ENCODE measurements around the gene FBXO21.
A peak's percentile ranks its signal among the peaks of the same experiment; 100 is the strongest.
"Not testable (repeated sequence)": the region's sequence is repeated elsewhere in the genome, so short reads cannot be mapped to it uniquely, and the experiment has no call there.

Gene FBXO21

DNA sequence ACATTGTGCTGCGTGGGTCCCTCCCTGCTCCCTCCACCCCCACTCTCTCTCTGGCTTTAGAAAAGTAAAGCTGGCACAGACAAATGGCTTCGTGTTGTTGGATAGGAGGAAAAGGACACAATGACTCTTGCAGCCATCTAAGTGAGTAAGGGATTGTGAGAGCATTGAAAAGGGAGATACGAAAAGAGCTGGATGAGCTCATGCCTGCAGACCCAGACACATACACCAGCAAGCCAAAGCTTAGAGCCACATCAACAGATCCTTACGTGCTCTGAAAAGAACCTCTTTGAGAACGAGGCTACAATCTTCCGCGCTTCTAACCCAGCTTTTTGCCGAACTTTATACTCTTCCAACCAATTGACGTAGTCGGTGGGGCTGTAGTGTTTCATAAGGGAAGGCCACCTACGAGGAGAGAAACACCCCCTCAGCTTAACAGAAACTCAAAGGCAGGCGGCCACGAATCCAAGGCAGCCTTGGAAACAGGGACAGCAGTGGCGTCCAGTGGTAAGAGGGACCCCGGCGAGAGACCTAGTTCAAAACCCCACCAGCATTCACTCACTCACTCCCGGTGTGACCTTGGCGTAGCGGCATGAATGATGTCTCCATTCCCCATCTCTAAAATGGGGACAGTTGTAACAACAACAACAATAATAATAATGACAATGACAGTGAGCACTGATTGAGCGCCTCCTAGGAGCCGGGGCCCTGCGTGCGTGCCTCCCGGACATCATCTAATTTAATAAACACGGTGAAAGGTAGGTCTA, 1.1 kb downstream of the FBXO21 start:
- peak overlapping the region; percentile 93 for H3K4me3 Mint-ChIP-seq
- H3K27ac Mint-ChIP-seq = peak overlapping the region; percentile 91
- peaks cover 17% of the 10 kb centered on the region for H3K4me1 Mint-ChIP-seq (ENCODE audit: low read depth)
- peaks cover 6% of the 10 kb centered on the region for H3K9me3 Mint-ChIP-seq
- H3K36me3 Mint-ChIP-seq (ENCODE audit: low read depth) = peaks cover 26% of the 10 kb centered on the region
- peaks cover 19% of the 10 kb centered on the region for H3K27me3 Mint-ChIP-seq (ENCODE audit: low read depth)

DNA sequence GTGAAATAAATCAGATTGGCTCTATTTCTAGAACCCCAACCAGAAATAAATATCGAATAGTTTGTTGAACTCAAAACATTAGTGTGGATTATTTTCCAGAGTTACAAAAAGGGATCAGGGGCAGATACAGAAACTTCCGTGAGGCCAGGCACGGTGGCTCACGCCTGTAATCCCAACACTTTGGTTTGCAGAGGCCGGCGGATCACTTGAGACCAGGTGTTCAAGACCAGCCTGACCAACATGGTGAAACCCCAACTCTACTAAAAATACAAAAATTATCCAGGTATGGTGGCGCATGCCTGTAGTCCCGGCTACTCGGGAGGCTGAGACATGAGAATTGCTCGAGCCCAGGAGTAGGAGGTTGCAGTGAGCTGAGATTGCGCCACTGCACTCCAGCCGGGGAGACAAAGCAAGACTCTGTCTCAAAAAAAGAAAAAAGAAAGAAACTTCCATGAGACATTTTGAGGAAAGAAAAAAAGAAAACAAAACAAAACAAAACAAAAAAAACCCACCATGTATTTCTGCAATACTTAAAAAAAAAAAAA, 2.1 kb downstream of the FBXO21 start:
- Mint-ChIP-seq H3K27me3 (ENCODE audit: low read depth) (peaks cover 12% of the 10 kb centered on the region), H3K27ac (no peak overlapping the region), H3K9me3 (peaks cover 4% of the 10 kb centered on the region), H3K4me1 (ENCODE audit: low read depth) (peaks cover 17% of the 10 kb centered on the region), H3K4me3 (peak overlapping the region; percentile 51), H3K36me3 (ENCODE audit: low read depth) (peaks cover 33% of the 10 kb centered on the region)

DNA sequence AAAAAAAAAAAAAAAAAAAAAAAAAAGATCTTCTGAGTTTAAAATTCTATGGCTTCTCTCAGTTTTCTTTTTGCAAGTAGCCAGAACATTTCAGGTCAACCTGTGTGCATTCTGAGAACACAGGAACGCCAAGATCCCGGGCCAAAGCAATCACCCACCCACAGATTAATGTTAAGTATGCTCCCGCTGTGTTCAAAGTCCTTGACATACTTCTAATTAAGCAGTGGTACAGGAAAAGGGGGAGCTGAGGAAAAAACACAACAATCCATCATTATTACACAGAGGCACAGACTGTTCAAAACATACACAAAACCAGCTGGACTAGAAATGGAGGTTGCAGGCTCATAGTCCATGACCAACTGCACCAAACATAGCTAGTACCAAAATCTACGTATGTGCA, 2.8 kb downstream of the FBXO21 start:
- Mint-ChIP-seq H3K9me3 (peaks cover 4% of the 10 kb centered on the region), H3K4me3 (no peak overlapping the region), H3K27ac (no peak overlapping the region), H3K27me3 (ENCODE audit: low read depth) (peaks cover 9% of the 10 kb centered on the region), H3K36me3 (ENCODE audit: low read depth) (peaks cover 33% of the 10 kb centered on the region), H3K4me1 (ENCODE audit: low read depth) (peaks cover 17% of the 10 kb centered on the region)

DNA sequence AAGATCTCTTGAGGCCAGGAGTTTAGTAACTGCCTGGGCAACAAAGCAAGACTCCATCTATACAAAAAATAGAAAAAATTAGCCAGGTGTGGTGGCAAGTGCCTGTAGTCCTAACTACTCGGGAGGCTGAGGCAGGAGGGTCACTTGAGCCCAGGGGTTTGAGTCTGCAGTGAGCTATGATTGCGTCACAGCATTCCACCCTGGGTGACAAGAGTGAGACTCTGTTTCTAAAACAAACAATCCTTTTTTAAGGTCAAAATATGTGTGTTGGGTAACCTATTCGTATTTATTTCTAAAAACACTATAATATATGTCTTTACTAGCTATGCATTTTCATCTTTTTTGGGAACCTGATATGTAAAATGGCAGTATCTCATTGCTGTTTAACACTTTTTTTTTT, 7.4 kb downstream of the FBXO21 start:
- Mint-ChIP-seq H3K4me3 (no peak overlapping the region), H3K27ac (no peak overlapping the region), H3K9me3 (peaks cover 13% of the 10 kb centered on the region), H3K27me3 (ENCODE audit: low read depth) (no peaks in the 10 kb centered on the region), H3K36me3 (ENCODE audit: low read depth) (peaks cover 57% of the 10 kb centered on the region), H3K4me1 (ENCODE audit: low read depth) (peaks cover 2% of the 10 kb centered on the region)

DNA sequence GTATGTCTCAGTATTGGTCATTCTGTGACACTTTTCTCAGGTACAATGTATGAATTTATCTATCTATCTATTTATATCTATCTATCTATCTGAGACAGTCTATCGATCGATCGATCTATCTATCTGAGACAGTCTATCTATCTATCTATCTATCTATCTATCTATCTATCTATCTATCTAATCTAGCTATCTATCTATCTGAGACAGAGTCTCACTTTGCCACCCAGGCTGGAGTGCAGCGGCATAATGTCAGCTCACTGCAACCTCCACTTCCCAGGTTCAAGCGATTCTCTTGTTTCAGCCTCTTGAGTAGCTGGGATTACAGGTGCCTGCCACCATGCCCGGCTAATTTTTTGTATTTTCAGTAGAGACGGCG, 8.8 kb downstream of the FBXO21 start:
- not testable (repeated sequence) for H3K27ac Mint-ChIP-seq; H3K4me3 Mint-ChIP-seq; H3K27me3 Mint-ChIP-seq (ENCODE audit: low read depth); H3K4me1 Mint-ChIP-seq (ENCODE audit: low read depth)
- peaks cover 13% of the 10 kb centered on the region for H3K9me3 Mint-ChIP-seq
- H3K36me3 Mint-ChIP-seq (ENCODE audit: low read depth) = peaks cover 61% of the 10 kb centered on the region

DNA sequence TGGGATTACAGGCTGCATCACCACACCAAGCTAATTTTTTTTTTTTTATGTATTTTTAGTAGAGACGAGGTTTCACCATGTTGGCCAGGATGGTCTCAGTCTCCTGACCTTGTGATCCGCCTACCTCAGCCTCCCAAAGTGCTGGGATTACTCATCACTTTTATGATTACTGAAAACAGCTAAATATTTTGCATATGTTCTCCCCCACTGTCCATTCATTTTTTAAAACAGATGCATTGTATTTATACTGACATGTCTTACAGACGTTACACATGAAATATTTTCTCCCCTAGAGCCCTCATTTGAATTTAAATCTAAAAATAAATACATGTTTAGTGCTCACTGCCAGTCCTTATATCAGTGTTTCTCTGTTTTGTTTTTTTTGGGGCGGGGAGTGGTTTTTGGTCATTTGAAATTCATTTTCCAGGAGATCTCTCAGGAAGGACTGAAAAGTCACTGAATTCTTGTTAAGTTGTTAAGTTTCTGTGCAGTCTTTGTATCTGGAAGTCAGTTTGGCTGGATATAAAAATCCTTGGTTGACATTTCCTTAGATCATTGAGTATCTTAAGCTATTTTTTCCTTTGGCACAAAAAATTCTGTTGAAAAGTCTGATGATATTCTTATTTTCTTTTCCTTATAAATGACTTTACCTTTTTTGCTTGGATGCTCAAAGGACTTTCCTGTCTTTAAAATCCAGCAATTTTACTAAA, 9.4 kb downstream of the FBXO21 start:
- peaks cover 5% of the 10 kb centered on the region for H3K4me1 Mint-ChIP-seq (ENCODE audit: low read depth)
- peaks cover 66% of the 10 kb centered on the region for H3K36me3 Mint-ChIP-seq (ENCODE audit: low read depth)
- no peak overlapping the region for H3K4me3 Mint-ChIP-seq
- peaks cover 13% of the 10 kb centered on the region for H3K9me3 Mint-ChIP-seq
- H3K27ac Mint-ChIP-seq = no peak overlapping the region
- H3K27me3 Mint-ChIP-seq (ENCODE audit: low read depth) = no peaks in the 10 kb centered on the region

DNA sequence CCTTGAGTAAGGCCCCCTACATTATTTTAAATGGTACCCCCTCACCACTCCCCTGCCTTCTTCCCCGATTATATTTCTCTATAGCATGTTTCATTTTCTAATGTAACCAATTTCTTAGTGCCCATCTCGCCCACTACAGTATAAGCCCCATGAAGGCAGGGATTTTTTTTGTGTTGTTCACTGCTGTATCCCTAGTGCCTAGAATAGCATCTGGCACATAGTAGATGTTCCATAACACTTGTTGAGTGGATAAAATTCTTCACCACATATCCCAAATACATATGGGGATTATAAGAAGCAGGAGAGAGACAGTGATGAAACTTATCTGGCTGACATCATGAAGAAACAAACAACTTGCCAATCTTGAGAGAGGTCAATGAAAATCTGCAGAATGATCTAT, 11.5 kb downstream of the FBXO21 start:
- Mint-ChIP-seq H3K4me1 (ENCODE audit: low read depth) (peaks cover 5% of the 10 kb centered on the region), H3K27ac (no peak overlapping the region), H3K9me3 (peaks cover 13% of the 10 kb centered on the region), H3K27me3 (ENCODE audit: low read depth) (no peaks in the 10 kb centered on the region), H3K4me3 (no peak overlapping the region), H3K36me3 (ENCODE audit: low read depth) (peaks cover 64% of the 10 kb centered on the region)

DNA sequence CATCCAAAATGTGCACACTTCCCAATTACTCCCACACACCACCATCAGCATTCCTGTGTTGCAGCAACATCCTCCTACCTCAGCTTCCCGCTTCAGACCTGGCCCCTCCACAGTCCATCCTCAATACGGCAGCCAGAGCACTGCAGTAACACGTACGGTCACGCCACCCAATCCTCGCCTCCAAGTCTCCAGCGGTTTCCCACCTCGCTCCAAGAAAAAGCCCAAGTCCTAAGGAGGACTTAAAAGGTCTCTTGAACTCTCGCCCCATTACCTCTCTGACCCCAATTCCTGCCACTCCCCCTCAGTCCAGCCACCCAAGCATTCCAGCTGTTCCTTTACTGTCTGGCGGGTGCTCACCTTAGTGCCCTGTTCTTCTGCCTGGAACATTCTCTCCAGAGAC, 12.0 kb downstream of the FBXO21 start:
- peaks cover 65% of the 10 kb centered on the region for H3K36me3 Mint-ChIP-seq (ENCODE audit: low read depth)
- no peaks in the 10 kb centered on the region for H3K27me3 Mint-ChIP-seq (ENCODE audit: low read depth)
- no peak overlapping the region for H3K4me3 Mint-ChIP-seq
- peaks cover 5% of the 10 kb centered on the region for H3K4me1 Mint-ChIP-seq (ENCODE audit: low read depth)
- H3K9me3 Mint-ChIP-seq = peaks cover 9% of the 10 kb centered on the region
- no peak overlapping the region for H3K27ac Mint-ChIP-seq

DNA sequence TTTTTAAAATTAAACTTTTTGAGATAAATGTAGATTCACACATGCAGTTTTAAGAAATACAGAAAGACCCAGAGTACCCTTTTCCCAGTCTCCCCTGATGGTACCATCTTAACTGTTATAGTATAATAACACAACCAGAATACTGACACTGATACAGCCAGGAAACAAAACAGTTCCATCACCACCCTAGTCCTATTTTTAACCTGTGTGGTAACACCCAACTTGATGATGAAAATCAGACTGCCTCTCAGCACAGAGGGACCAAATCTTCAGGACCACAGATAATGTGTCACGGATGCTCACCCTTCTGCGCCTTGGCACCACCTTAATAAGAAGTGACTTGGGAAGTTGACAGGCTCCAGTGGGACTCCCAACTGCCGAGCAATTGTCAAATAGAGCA, 18.1 kb downstream of the FBXO21 start:
- no peaks in the 10 kb centered on the region for H3K9me3 Mint-ChIP-seq
- no peak overlapping the region for H3K27ac Mint-ChIP-seq
- no peak overlapping the region for H3K4me3 Mint-ChIP-seq
- no peaks in the 10 kb centered on the region for H3K27me3 Mint-ChIP-seq (ENCODE audit: low read depth)
- H3K36me3 Mint-ChIP-seq (ENCODE audit: low read depth) = peaks cover 55% of the 10 kb centered on the region
- H3K4me1 Mint-ChIP-seq (ENCODE audit: low read depth) = peaks cover 5% of the 10 kb centered on the region

DNA sequence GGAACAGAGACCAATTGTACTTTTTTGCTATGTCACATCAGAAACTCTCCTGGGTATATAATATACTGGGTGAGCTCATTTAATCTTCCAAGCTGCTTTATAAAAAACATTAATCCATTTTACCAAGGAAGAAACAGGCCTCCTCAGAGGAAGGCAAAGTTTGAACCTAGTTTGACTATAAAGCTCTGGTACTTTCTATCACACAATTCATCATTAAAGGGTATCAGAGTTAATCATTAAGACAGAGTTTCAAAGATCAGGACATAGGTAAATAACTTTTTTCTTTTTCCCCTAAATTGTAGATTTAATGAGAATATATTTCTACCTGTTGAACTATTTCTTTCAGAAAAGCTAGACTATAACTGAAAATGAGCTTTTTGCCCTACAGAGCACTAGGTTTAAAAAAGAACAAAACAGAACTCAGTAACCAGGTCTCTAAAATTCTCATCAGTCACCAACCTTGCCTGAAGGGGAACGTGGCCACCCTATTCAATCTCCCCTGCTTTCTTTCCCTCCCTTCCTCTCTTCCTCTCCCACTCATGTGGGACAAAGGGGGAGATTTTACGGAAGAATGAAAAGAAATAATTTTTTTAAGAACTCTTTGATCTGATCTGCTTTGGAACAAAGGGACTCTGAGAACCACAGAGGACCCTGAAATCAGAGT, 18.6 kb downstream of the FBXO21 start:
- H3K27ac Mint-ChIP-seq = no peak overlapping the region
- H3K9me3 Mint-ChIP-seq = no peaks in the 10 kb centered on the region

DNA sequence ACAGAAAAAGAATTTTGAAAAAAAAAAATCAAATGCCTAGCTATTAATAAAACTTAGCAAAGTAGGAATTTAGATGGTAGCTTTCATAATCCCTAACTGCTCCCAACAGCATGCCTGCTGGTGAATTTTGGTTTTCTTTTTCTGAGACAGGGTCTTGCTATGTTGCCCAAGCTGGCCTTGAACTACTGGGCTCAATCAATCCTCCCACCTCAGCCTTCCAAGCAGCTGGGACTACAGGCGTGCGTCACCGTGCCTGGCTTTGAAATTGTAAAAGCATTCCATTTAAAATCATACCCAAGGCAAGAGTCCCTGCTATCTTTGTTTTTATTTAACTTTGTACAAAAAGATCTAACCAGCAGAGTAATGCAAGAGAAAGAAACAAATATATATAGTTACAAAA, 20.7 kb downstream of the FBXO21 start:
- no peak overlapping the region for H3K4me3 Mint-ChIP-seq
- peaks cover 5% of the 10 kb centered on the region for H3K4me1 Mint-ChIP-seq (ENCODE audit: low read depth)
- H3K27me3 Mint-ChIP-seq (ENCODE audit: low read depth) = no peaks in the 10 kb centered on the region
- H3K36me3 Mint-ChIP-seq (ENCODE audit: low read depth) = peaks cover 59% of the 10 kb centered on the region
- no peak overlapping the region for H3K27ac Mint-ChIP-seq
- no peaks in the 10 kb centered on the region for H3K9me3 Mint-ChIP-seq

More for the DNA sequence above, 18.6 kb downstream of the FBXO21 start:
- H3K4me1 Mint-ChIP-seq (ENCODE audit: low read depth) = peaks cover 7% of the 10 kb centered on the region
- H3K27me3 Mint-ChIP-seq (ENCODE audit: low read depth) = no peaks in the 10 kb centered on the region
- peaks cover 57% of the 10 kb centered on the region for H3K36me3 Mint-ChIP-seq (ENCODE audit: low read depth)
- no peak overlapping the region for H3K4me3 Mint-ChIP-seq

DNA sequence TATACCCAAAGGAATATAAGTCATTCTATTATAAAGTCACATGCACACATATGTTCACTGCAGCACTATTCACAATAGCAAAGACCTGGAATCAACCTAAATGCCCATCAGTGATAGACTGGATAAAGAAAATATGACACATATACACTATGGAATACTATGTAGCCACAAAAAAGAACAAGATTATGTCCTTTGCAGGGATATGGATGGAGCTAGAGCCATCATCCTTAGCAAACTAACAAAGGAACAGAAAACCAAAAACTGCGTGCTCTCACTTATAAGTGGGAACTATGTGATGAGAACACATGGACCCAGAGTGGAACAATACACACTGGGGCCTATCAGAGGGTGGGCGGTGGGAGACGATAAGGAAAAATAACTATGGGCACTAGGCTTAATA, 21.3 kb downstream of the FBXO21 start:
- Mint-ChIP-seq H3K9me3 (no peaks in the 10 kb centered on the region), H3K4me3 (no peak overlapping the region), H3K36me3 (ENCODE audit: low read depth) (peaks cover 55% of the 10 kb centered on the region), H3K4me1 (ENCODE audit: low read depth) (peaks cover 5% of the 10 kb centered on the region), H3K27me3 (ENCODE audit: low read depth) (no peaks in the 10 kb centered on the region), H3K27ac (no peak overlapping the region)

DNA sequence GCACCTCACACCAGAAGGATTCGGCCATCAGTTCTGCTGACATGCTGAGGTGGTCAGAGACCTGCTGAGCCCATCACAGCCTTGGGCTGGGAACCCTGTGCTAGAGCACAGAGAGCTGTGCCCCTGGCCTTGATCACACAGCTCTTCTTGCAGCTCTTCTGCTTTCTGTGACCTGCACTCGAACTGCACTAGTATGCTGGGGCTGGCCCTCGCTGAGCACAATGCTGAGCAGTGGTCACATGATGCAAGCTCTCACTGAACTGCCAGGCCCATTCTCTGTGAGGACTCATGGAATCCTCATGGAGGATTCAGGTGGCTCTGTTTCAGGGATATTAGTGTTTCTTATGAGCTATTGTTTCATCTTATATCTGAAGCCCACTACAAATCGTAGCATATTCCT, 22.5 kb downstream of the FBXO21 start:
- Mint-ChIP-seq H3K27me3 (ENCODE audit: low read depth) (no peaks in the 10 kb centered on the region), H3K4me1 (ENCODE audit: low read depth) (peaks cover 5% of the 10 kb centered on the region), H3K36me3 (ENCODE audit: low read depth) (peaks cover 55% of the 10 kb centered on the region), H3K27ac (no peak overlapping the region), H3K4me3 (no peak overlapping the region), H3K9me3 (no peaks in the 10 kb centered on the region)

DNA sequence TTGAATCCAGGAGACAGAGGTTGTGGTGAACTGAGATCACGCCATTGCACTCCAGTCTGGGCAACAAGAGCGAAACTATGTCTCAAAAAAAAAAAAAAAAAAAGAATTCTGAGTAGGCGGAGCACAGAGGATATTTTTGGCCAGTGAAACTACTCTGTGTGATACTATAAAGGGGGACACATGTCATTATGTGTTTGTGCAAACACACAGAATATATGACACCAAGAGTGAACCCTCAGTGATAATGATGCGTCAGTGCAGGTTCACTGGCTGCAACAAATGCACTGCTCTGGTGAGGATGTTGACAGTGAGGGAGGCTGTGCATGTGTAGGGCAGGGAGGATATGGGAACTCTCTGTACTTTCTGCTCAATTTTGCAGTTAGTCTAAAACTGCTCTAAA, 24.2 kb downstream of the FBXO21 start:
- no peak overlapping the region for H3K27ac Mint-ChIP-seq
- H3K9me3 Mint-ChIP-seq = no peaks in the 10 kb centered on the region
- H3K36me3 Mint-ChIP-seq (ENCODE audit: low read depth) = peaks cover 53% of the 10 kb centered on the region
- H3K4me1 Mint-ChIP-seq (ENCODE audit: low read depth) = peaks cover 11% of the 10 kb centered on the region
- H3K4me3 Mint-ChIP-seq = no peak overlapping the region
- H3K27me3 Mint-ChIP-seq (ENCODE audit: low read depth) = no peaks in the 10 kb centered on the region

DNA sequence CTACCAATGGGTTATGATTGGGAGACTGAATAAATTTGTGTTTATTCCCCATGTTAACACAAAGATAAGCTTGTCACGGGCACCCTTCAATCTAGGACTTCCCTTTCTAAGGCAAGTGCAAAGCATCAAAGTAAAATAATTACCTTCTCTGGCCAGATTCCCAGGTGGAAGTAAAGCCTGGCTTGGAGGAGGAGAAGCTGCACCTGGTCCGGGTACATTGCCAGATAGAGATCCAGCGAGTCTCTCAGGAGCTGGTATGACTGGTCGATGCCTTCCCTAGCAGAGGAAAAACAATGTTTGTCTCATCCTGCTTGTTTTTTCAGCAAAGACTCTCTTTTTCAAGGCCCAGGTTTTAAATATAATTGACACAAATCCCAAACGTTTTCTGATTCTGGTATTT, 24.9 kb downstream of the FBXO21 start:
- H3K4me1 Mint-ChIP-seq (ENCODE audit: low read depth) = peaks cover 14% of the 10 kb centered on the region
- H3K36me3 Mint-ChIP-seq (ENCODE audit: low read depth) = peaks cover 49% of the 10 kb centered on the region
- no peaks in the 10 kb centered on the region for H3K27me3 Mint-ChIP-seq (ENCODE audit: low read depth)
- no peak overlapping the region for H3K4me3 Mint-ChIP-seq
- no peak overlapping the region for H3K27ac Mint-ChIP-seq
- H3K9me3 Mint-ChIP-seq = no peaks in the 10 kb centered on the region

Measured in T-helper 1 cell treated with Interleukin-12 subunit alpha and Interleukin-12 subunit beta and Interleukin-4 antibody, amounts not matched to agents 30 μg/mL and 1 μg/mL, for 36 hours (primary cell).